ENCODE data around the gene ARHGEF39.

DNA sequence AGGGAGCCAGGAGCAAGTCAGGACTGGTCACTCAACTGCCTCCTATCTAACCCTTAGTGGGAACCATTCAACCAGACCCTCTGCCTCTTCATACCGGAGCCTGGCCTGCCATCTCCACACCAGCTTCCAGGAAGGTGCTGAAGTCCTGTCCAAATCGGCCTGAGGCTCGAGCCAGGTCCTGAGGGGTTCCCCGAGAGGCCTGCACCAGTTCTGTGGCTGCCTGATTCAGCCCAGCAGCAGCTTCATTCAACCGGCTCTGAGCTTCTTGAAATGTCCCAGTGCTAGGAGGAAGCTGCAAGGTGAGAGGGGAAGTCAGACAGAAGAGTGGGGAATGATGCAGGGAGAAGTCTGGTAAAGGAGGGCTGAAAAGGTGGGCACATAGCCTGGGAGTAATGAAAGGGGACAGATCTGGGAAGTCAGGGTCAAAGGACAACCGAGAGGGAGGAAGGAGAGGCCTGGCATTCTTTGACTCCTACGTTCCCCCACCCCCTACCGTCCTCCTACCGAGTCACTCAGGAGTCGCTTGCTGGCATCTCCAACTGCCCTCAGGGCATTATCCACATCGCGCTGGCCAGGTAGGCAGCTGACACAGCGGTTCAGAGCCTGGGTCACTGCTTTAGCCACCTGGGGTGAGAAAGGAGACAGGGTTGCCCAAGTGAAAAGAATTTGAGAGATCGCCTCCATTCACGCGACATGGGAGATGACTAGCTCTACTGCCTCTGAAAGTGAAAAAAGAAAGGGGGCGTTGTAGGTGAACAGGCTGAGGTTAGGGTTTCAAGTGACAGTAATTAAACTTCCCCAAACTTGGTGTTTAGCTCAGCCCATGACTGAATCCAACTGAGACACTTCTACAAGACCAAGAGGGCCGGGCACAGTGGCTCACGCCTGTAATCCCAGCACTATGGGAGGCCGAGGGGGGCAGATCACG, 46.8 kb upstream of the ARHGEF39 start:
- TF ChIP-seq POLR2A (IDR thresholded peaks at IDR 0.05), result no peak
- TF ChIP-seq, protein P1, sequence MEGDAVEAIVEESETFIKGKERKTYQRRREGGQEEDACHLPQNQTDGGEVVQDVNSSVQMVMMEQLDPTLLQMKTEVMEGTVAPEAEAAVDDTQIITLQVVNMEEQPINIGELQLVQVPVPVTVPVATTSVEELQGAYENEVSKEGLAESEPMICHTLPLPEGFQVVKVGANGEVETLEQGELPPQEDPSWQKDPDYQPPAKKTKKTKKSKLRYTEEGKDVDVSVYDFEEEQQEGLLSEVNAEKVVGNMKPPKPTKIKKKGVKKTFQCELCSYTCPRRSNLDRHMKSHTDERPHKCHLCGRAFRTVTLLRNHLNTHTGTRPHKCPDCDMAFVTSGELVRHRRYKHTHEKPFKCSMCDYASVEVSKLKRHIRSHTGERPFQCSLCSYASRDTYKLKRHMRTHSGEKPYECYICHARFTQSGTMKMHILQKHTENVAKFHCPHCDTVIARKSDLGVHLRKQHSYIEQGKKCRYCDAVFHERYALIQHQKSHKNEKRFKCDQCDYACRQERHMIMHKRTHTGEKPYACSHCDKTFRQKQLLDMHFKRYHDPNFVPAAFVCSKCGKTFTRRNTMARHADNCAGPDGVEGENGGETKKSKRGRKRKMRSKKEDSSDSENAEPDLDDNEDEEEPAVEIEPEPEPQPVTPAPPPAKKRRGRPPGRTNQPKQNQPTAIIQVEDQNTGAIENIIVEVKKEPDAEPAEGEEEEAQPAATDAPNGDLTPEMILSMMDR (IDR thresholded peaks at IDR 0.05), result no peak
- no peak for TF ChIP-seq POLR2AphosphoS5 (IDR thresholded peaks at IDR 0.05)
- TF ChIP-seq EP300 (IDR thresholded peaks at IDR 0.05), result no peak
